Measurements from ENCODE around the gene ZNF793.

The ZNF793 gene

DNA sequence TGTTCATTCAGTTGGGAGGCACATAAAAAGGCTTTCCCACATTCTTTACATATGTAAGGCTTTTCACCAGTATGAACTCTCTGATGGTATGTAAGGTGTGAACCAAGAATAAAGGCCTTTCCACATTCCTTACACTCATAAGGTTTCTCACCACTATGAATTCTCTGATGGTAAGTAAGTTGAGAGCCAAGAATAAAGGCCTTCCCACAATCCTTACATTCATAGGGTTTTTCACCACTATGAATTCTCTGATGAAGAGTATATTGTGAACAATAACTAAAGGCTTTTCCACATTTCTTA, 58.6 kb downstream of the ZNF793 start:
- no peak for DNase-seq (ENCODE audit: low read depth, low spot score)

DNA sequence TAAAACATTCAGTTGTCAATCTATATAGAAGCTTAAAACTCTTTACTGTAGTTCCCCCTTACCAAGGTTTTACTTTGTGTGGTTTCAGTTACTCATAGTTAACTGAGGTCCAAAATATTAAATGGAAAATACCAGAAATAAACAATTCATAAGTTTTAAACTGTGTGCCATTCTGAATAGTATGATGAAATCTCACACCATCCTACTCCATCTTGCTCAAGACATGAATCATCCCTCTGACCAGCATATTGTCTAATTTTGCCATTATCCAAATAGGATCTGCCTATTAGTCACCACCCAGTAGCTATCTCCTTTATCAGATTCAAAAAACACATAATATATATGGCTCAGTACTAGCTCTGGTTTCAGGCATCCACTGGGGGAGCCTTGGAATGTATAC, 65.5 kb downstream of the ZNF793 start:
- DNase-seq (ENCODE audit: low read depth, low spot score), result no peak

DNA sequence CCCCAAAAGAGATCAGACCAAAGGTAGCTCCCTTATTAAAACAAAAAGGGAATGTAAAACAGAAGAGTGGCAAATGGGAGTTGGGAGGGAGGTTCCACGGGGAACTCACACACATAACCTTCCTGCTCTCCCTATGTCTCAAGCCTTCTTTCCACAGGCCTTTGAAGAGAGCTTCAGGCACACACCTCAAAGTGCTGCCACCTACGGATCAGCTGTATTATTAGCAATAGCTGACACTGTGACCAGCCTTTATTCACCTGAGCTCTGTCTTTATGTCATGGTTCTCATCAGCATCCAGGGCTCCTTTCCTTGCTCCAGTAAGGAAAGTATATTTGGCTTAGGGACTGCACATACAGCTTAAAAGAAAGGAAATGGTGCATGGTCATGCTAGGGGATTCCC, 76.6 kb downstream of the ZNF793 start:
- DNase-seq (ENCODE audit: low read depth, low spot score), result no peak

Measured in astrocyte of the hippocampus (primary cell).